Measurements from ENCODE around the gene AKAP13.

- TF ChIP-seq EP300 (IDR thresholded peaks at IDR 0.05) (no peak), POLR2AphosphoS5 (IDR thresholded peaks at IDR 0.05) (no peak), POLR2A (IDR thresholded peaks at IDR 0.05) (no peak)
- TF ChIP-seq, protein P1, sequence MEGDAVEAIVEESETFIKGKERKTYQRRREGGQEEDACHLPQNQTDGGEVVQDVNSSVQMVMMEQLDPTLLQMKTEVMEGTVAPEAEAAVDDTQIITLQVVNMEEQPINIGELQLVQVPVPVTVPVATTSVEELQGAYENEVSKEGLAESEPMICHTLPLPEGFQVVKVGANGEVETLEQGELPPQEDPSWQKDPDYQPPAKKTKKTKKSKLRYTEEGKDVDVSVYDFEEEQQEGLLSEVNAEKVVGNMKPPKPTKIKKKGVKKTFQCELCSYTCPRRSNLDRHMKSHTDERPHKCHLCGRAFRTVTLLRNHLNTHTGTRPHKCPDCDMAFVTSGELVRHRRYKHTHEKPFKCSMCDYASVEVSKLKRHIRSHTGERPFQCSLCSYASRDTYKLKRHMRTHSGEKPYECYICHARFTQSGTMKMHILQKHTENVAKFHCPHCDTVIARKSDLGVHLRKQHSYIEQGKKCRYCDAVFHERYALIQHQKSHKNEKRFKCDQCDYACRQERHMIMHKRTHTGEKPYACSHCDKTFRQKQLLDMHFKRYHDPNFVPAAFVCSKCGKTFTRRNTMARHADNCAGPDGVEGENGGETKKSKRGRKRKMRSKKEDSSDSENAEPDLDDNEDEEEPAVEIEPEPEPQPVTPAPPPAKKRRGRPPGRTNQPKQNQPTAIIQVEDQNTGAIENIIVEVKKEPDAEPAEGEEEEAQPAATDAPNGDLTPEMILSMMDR (IDR thresholded peaks at IDR 0.05) = no peak
Observed at GRCh38 chr15:85614059-85614458, 233.7 kb downstream of the AKAP13 start.
